HG02642 (cell line): ENCODE results near the gene SLC35B1.
A peak's percentile ranks its signal among the peaks of the same experiment; 100 is the strongest.

ENCODE experiments used
- ATAC-seq: cut with Tn5 transposase; IDR thresholded peaks from one replicate; pipeline ENCODE4 v1.9.1; 2021; ENCODE audit warnings: mild to moderate bottlenecking; ENCODE audit not compliant: unreplicated experiment, poor library complexity

SLC35B1 gene

GRCh38 chr17:49707608-49708514 is at the start of gene SLC35B1:
Gene SLC35B1, minus strand, starts transcription at chr17:49707964. Its CDS starts 131 bp downstream, at chr17:49707833.
- peak; percentile 92 for ATAC-seq

GRCh38 chr17:49757151-49757777 is 49.5 kb upstream of the SLC35B1 start:
- no peak for ATAC-seq

GRCh38 chr17:49756323-49757150 is 48.8 kb upstream of the SLC35B1 start:
- ATAC-seq, result no peak

- no peak for ATAC-seq
Observed at GRCh38 chr17:49755663-49756283, 48.0 kb upstream of the SLC35B1 start.

GRCh38 chr17:49753959-49754391 is 46.2 kb upstream of the SLC35B1 start:
- no peak for ATAC-seq

- no peak for ATAC-seq
Observed at GRCh38 chr17:49752508-49752907, 44.7 kb upstream of the SLC35B1 start.

- ATAC-seq, result no peak
Observed at GRCh38 chr17:49749730-49750129, 42.0 kb upstream of the SLC35B1 start.

- peak; percentile 73 for ATAC-seq
Observed at GRCh38 chr17:49748791-49749190, 41.0 kb upstream of the SLC35B1 start.

GRCh38 chr17:49748223-49748622 is 40.5 kb upstream of the SLC35B1 start:
- no peak for ATAC-seq

- ATAC-seq, result no peak
Observed at GRCh38 chr17:49747632-49748031, 39.9 kb upstream of the SLC35B1 start.

- peak; percentile 69 for ATAC-seq
Observed at GRCh38 chr17:49746791-49747490, 39.2 kb upstream of the SLC35B1 start.

- ATAC-seq, result no peak
Observed at GRCh38 chr17:49745175-49746139, 37.7 kb upstream of the SLC35B1 start.

- ATAC-seq, result no peak
Observed at GRCh38 chr17:49742166-49742638, 34.4 kb upstream of the SLC35B1 start.

- ATAC-seq, result no peak
Observed at GRCh38 chr17:49741692-49742076, 33.9 kb upstream of the SLC35B1 start.

GRCh38 chr17:49741009-49741691 is 33.4 kb upstream of the SLC35B1 start:
- no peak for ATAC-seq

- peak; percentile 62 for ATAC-seq
Observed at GRCh38 chr17:49739641-49740271, 32.0 kb upstream of the SLC35B1 start.

- ATAC-seq, result no peak
Observed at GRCh38 chr17:49738456-49739163, 30.8 kb upstream of the SLC35B1 start.
